MM.1S (cell line): Measurements from ENCODE around the gene LANCL1.

ENCODE experiments used
- EZH2 ChIP-seq: fragments of 300-600 bp; sonication (generic); optimal IDR thresholded peaks from 2 replicates; pipeline ENCODE3; 2017; ENCODE audit warnings: low read depth, mild to moderate bottlenecking, antibody characterized with exemption, low read length, mixed read lengths
- EZH2phosphoT487 ChIP-seq: fragments of 300-600 bp; sonication (generic); IDR thresholded peaks from 2 replicates; pipeline ENCODE4 v1.6.1; 2018; ENCODE audit warnings: antibody characterized with exemption, low read length

GRCh38 chr2:210523650-210524289 is 47.2 kb upstream of the LANCL1 start:
- no peak for TF ChIP-seq EZH2
- no peak for TF ChIP-seq EZH2phosphoT487
